ENCODE measurements around the gene COQ10A.
A peak's percentile ranks its signal among the peaks of the same experiment; 100 is the strongest.
"Not testable (repeated sequence)": the region's sequence is repeated elsewhere in the genome, so short reads cannot be mapped to it uniquely, and the experiment has no call there.

Gene COQ10A

GRCh38 chr12:56282579-56282978 is 15.8 kb downstream of the COQ10A start:
- DNase-seq = no peak

- DNase-seq = not testable (repeated sequence)
These were observed 17.5 kb downstream of the COQ10A start for GRCh38 chr12:56284263-56284662.

DNA sequence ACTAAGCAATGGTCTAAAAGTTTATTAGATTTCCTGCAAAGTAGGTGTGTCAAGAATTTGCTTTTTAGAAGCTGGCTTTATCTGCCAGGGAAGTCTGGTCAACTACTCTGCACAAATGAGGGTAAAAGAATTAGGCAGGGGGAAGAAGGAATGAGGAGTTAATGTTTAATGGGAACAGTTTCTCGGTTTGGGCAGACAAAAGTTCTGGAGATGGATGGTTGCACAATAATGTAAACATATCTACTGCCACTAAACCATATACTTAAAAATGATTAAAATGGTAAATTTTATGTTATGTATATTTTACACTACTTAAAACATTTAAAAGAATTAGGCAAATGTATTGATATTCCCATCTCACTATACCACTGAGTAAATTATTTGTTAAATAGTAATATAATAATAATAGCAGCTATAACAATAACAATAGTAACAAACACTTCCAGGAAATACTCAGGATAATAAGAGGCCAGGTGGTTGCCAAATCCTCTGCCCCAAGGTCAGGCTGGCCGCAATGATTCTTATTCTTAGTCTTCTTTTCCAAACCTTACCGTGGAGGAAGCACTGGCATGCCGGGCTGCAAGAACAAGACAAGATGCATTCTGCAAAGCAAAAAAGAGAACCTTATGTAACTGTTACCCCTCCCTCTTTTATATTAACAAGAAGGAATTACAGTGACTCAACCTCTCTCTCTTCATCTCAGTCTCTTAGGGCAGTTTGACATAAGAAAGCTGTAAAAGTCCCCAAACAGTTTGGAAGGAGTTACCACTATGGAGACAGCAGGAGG is 19.5 kb downstream of the COQ10A start:
- DNase-seq = no peak

DNA sequence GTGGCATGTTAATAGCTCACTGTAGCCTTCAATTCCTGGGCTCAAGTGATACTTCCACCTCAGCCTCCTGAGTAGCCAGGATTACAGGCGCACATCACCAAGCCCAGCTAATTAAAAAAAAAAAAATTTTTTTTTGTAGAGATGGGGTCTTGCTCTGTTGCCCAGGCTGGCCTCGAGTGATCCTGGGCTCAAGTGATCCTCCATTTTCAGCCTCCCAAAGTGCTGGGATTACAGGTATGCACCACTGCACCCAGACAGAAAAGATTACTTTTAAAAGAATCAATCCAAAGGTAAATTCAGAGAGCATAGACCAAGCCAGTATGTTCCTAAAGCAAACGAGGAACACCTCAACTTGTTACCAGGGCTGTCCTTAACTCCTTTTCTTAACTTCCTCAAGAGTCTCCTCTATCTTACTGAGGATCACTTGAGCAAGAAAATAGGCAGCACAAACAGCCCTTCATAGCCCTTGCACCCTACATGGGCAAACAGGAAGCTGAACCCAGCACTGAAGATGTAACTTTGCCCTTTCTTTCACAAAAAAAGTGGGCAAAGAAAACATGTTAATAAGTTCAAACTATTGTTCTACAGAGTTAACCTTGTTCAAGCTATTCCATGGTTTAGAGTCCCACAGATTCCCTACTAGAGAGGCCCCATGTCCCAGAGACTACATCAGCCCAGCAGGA is 22.1 kb downstream of the COQ10A start:
- DNase-seq = no peak

GRCh38 chr12:56293795-56294194 is 27.1 kb downstream of the COQ10A start:
- DNase-seq = no peak

DNA sequence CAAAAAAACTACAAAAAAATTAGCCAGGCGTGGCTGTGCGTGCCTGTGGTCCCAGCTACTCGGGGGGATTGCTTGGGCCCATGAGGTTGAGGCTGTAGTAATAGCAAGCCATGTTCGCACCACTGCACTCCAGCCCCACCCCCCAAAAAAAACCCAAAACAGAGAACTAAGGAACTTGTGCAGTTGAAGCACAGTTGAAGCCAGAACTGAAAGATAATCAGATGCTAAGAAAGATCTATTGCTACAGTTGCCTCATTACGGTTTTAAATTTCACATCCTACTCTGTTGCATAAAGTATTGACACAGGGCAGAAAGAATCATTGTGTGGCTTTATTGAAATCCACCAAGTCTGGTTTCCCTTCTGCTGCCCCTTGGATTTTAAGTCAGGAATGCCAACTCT is 29.6 kb downstream of the COQ10A start:
- DNase-seq = no peak

- no peak for DNase-seq
These were observed 30.7 kb downstream of the COQ10A start for GRCh38 chr12:56297400-56297799.

DNA sequence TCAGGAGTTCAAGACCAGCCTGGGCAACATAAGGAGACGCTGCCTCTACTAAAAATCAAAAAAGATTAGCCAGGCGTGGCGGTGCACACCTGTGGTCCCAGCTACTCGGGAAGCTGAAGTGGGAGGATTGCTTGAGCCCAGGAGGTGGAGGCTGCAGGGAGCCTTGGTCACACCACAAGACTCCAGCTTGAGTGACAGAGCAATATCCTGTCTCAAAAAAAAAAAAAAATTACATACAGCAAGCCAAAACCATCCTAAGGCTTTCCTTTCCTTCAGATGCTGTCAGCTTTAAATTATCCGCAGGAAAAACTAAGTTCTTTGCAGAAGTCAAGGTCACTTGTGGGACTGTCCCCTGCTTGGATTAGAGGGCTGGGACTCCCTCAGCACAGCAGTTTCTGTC is 32.1 kb downstream of the COQ10A start:
- DNase-seq = no peak

GRCh38 chr12:56299308-56299852 is 32.6 kb downstream of the COQ10A start:
- peak; percentile 65 for DNase-seq

DNA sequence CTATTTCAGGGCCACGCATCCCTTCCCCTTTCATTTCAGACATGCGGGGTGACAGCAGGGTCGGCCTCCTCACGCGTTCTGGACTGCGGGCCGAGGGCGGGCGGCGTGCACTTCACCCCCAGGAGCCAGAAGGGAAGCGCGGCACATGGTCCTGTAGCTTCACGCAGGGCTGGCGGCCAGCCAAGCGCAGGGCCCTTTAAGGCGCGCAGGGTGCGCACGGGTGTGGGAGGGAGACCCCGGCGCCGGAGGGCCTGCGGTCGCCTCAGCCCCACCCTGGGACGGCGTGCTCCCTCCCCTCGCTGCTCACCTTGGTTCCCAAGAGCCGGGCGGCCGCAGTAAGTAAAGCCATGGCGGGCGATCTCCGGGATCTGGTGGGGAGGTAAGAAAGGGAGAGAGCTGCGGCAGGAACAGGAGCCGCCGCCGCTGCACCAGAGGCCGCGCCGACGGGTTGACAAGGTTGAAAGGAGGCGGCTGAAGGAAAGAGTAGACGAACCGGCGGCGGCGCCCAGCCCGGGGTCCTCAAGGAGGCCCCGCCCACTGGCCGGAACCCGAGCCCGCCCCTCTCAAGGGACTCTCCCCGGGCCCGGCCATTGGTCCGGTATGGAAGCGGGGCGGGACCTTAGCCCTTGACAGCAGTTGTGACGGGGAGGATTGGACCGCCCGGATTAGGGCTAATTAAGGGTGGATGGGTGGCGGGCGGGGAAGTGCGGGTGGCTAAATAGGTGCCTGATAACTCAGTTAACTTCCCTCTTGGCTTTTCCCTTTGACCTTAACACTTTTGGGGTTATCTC is 33.3 kb downstream of the COQ10A start, which contains the start of gene CS:
Gene CS, minus strand, starts transcription at position 478 of the 791 bp plus-strand sequence. Its CDS starts 129 bp downstream, at position 349.
- peak; percentile 100 for DNase-seq

- DNase-seq = no peak
These were observed 34.1 kb downstream of the COQ10A start for GRCh38 chr12:56300644-56301464.

- DNase-seq = no peak
These were observed 37.5 kb downstream of the COQ10A start for GRCh38 chr12:56304276-56304675.

DNA sequence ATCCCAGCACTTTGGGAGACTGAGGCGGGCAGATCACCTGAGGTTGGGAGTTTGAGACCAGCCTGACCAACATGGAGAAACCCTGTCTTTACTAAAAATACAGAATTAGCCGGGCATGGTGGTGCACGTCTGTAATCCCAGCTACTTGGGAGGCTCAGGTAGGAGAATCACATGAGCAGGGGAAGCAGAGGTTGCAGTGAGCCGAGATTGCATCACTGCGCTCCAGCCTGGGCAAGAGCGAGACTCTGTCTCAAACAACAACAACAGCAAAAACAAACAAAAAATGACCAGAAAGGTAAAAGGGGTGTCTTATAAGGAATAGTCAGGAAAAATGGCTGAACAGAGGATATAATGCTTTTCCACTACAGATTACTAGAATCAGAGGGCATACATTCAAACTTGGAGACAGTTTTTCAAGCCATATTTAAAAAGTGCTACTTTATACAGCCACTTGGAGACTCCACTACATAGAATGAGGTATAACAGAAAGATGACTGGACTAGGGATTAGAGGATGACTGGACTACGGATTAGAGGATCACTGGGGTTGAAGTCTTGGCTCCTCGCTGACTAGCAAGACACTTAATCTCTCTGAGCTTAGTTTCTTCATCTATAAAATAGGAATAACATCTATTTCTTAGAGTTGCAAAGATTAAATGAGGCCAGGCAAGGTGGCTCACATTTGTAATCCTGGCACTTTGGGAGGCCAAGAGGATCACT is 38.3 kb downstream of the COQ10A start:
- DNase-seq = no peak

GRCh38 chr12:56307221-56307965 is 40.7 kb downstream of the COQ10A start:
- no peak for DNase-seq

DNA sequence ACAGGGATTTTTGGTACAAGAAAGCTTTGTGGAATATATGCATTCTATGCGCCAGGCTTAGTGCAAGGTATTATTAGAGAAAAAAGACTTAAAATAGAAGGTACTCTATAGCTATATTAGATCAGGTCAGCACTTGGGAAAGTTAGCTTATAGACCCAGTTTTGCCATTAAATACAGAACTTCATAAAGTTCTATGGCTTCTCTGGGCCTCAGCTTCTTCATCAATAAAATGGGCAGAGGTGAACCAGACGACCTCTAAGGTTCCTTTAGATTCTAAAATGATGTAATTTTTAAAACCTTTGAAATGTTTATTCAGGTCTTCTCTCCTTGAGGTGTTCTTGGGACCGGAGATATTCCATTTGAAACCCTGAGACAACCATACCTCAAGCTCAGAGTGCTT is 42.0 kb downstream of the COQ10A start:
- DNase-seq = no peak

DNA sequence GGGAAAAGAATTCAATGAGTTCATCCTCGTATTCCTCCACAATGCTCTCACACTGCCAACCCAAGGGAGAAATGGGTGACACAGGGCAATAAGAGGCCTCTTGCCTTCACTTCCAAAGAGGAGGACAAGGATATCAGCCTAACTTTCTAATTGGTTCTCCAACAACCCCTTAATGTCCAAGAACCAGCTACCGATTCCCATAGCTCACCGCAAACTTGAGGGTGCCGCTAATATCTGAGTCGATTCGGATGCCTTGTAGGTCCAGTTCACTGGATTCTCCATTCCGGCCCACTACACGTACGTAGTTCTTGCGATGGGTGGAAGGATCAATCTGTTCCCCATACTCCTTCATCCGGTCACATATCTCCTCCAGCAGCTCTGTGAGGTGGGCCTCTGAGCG is 44.3 kb downstream of the COQ10A start:
- no peak for DNase-seq

DNA sequence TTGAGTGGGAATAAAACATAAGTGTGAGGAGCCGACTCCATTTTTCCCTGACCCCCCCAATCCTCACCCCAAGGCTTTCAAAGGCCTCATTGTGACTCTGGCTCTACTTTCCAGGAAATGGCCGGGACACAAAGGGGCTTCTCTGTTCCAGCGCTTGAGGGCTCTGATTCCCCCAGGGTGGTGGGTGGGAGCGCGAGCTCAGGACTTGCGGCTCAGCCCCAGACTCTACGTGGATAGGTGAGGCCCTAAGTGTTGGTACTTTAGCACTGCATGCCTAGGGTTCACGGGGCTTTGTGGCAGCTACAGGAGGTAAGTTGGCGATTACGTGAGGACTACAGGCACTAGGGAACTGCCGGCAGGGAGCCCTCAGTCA is 48.5 kb downstream of the COQ10A start:
- DNase-seq = no peak

DNA sequence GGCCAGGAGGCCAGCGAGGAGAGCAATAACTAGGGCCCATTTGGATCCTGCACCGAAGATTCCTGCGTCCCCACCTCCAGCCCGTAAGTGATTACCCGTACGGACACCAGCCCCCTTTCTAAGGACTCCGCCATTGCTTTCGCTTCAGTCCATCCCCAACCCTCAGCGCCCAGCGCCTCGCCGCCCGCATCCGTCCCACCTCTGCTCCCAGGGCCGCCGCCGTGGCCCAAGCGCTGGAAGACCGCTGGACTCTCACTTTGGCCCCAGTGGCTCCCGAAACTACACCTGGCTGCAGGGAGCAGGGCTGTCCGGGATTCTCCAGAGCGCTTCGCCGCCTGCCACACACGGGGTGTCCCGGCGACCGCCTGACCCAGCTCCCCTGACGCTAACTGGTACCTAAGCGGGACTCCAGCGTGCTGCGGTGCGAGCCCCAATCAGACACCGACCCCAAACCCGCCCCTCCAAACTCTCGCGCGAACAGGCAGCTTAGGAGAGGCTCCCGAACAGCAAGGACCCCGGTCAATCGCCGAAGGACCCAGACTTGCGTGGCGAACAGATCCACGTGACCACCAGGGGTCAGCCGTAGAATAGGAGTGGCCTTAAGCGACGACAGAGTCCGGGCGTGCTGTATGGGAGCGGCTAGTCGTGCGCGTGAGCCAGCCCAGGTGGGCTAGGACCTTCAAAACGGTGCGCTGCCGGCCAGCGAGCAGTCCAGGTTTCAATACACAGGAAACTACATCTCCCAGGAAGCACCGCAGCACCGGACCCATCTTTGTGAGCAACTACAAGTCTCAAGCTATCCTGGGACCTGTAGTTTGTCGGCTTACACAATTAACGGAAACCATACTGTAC is 49.1 kb downstream of the COQ10A start, which contains the start of gene CNPY2:
Gene CNPY2, minus strand, starts transcription at position 367 of the 852 bp plus-strand sequence. CDS start 771 bp downstream, outside the sequence.
- peak; percentile 98 for DNase-seq

DNA sequence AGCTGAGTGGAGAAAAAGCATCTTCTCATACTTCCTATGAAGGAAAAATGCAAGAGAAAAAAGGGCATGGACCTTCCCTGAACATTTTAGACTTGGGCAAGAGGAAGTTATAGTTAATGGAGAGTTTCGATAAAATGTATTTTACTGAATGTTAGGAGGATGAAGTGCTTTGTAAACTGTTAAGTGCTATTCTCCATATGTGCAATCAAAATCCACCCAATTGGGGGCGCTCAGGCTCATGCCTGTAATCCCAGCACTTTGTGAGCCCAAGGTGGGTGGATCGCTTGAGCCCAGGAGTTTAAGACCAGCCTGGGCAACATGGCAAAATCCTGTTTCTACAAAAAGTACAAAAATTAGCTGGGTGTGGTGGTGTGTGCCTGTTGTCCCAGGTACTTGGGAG is 50.9 kb downstream of the COQ10A start:
- DNase-seq = no peak
